ENCODE data around the gene GPR158.

Gene GPR158

DNA sequence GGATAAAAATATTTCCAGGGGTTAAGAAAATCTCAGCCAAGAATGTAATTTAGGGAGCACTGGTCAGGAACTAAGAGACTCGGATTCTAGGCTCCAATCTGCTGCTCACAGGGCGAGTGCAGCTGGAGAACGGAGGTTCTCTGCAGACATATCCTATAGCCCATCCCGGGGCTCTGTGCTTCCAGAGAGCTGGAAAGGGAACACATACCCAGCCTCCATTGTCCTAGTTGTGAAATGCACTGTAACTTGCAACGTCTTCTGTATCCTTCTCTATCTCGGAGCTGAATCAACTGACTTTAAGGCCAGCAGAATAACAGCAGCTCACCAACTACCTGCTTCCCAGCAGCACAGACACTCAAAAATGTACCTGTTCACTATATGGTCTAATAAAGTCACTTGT, 408.2 kb downstream of the GPR158 start:
- TF ChIP-seq TCF12 (IDR thresholded peaks at IDR 0.05; ENCODE audit: low read depth) (no peak), TEAD4 (IDR thresholded peaks at IDR 0.05) (no peak), CREB1 (IDR thresholded peaks at IDR 0.05; ENCODE audit: low read depth) (no peak), YY1 (IDR thresholded peaks at IDR 0.05; ENCODE audit: low read depth) (no peak), RAD21 (IDR thresholded peaks at IDR 0.05; ENCODE audit: low read depth) (no peak)
- TF ChIP-seq, protein P1, sequence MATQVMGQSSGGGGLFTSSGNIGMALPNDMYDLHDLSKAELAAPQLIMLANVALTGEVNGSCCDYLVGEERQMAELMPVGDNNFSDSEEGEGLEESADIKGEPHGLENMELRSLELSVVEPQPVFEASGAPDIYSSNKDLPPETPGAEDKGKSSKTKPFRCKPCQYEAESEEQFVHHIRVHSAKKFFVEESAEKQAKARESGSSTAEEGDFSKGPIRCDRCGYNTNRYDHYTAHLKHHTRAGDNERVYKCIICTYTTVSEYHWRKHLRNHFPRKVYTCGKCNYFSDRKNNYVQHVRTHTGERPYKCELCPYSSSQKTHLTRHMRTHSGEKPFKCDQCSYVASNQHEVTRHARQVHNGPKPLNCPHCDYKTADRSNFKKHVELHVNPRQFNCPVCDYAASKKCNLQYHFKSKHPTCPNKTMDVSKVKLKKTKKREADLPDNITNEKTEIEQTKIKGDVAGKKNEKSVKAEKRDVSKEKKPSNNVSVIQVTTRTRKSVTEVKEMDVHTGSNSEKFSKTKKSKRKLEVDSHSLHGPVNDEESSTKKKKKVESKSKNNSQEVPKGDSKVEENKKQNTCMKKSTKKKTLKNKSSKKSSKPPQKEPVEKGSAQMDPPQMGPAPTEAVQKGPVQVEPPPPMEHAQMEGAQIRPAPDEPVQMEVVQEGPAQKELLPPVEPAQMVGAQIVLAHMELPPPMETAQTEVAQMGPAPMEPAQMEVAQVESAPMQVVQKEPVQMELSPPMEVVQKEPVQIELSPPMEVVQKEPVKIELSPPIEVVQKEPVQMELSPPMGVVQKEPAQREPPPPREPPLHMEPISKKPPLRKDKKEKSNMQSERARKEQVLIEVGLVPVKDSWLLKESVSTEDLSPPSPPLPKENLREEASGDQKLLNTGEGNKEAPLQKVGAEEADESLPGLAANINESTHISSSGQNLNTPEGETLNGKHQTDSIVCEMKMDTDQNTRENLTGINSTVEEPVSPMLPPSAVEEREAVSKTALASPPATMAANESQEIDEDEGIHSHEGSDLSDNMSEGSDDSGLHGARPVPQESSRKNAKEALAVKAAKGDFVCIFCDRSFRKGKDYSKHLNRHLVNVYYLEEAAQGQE (IDR thresholded peaks at IDR 0.05; ENCODE audit: low read depth): no peak
- TF ChIP-seq, protein P2, sequence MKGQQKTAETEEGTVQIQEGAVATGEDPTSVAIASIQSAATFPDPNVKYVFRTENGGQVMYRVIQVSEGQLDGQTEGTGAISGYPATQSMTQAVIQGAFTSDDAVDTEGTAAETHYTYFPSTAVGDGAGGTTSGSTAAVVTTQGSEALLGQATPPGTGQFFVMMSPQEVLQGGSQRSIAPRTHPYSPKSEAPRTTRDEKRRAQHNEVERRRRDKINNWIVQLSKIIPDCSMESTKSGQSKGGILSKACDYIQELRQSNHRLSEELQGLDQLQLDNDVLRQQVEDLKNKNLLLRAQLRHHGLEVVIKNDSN (IDR thresholded peaks at IDR 0.05): no peak

DNA sequence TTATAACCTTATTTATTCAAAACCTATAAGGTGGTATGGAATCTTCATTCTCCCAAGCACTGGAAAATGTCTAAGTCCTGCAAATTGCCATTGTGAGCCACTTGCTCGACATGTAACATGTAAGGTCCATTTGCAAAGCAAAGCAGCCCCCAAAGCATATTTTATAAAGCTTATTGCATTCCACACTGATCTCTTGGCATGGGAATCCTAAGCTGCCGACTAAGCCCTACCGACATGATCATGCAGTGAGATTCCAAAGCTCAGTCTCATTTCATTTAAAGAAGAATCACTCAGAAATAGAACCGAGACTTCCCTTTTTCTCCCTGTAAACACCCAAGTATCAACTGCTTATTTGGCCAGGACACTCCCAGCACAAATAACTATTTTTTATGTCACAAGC, 425.9 kb downstream of the GPR158 start:
- TF ChIP-seq TEAD4 (IDR thresholded peaks at IDR 0.05): no peak
- TF ChIP-seq CREB1 (IDR thresholded peaks at IDR 0.05; ENCODE audit: low read depth): no peak
- TF ChIP-seq RAD21 (IDR thresholded peaks at IDR 0.05; ENCODE audit: low read depth): no peak
- no peak for TF ChIP-seq YY1 (IDR thresholded peaks at IDR 0.05; ENCODE audit: low read depth)
- TF ChIP-seq, protein P3, sequence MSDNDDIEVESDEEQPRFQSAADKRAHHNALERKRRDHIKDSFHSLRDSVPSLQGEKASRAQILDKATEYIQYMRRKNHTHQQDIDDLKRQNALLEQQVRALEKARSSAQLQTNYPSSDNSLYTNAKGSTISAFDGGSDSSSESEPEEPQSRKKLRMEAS (IDR thresholded peaks at IDR 0.05): no peak
- TF ChIP-seq EP300 (IDR thresholded peaks at IDR 0.05; ENCODE audit: borderline replicate concordance): no peak
- TF ChIP-seq ZBTB7A (IDR thresholded peaks at IDR 0.05; ENCODE audit: low read depth): no peak
- TF ChIP-seq TCF12 (IDR thresholded peaks at IDR 0.05; ENCODE audit: low read depth): no peak
- TF ChIP-seq, protein P2 (IDR thresholded peaks at IDR 0.05): no peak
- TF ChIP-seq FOXM1 (IDR thresholded peaks at IDR 0.05; ENCODE audit: borderline replicate concordance, low read depth): no peak

GRCh38 chr10:25604591-25604990, 429.8 kb downstream of the GPR158 start:
- no peak for TF ChIP-seq CREB1 (IDR thresholded peaks at IDR 0.05; ENCODE audit: low read depth)
- TF ChIP-seq YY1 (IDR thresholded peaks at IDR 0.05; ENCODE audit: low read depth): no peak
- TF ChIP-seq, protein P1 (IDR thresholded peaks at IDR 0.05; ENCODE audit: low read depth): no peak
- no peak for TF ChIP-seq ZBTB7A (IDR thresholded peaks at IDR 0.05; ENCODE audit: low read depth)
- TF ChIP-seq CEBPB (IDR thresholded peaks at IDR 0.05): no peak
- TF ChIP-seq, protein P3 (IDR thresholded peaks at IDR 0.05): no peak
- no peak for TF ChIP-seq TCF12 (IDR thresholded peaks at IDR 0.05; ENCODE audit: low read depth)
- TF ChIP-seq, protein P2 (IDR thresholded peaks at IDR 0.05): no peak
- TF ChIP-seq EP300 (IDR thresholded peaks at IDR 0.05; ENCODE audit: borderline replicate concordance): no peak
- no peak for TF ChIP-seq EGR1 (IDR thresholded peaks at IDR 0.05)
- TF ChIP-seq TEAD4 (IDR thresholded peaks at IDR 0.05): no peak
- no peak for TF ChIP-seq NFIC (IDR thresholded peaks at IDR 0.05)
- TF ChIP-seq RAD21 (IDR thresholded peaks at IDR 0.05; ENCODE audit: low read depth): no peak
- TF ChIP-seq FOXM1 (IDR thresholded peaks at IDR 0.05; ENCODE audit: borderline replicate concordance, low read depth): no peak
- no peak for TF ChIP-seq TAF1 (IDR thresholded peaks at IDR 0.05; ENCODE audit: low read depth)

- TF ChIP-seq CREB1 (IDR thresholded peaks at IDR 0.05; ENCODE audit: low read depth) (no peak), CEBPB (IDR thresholded peaks at IDR 0.05) (no peak)
Observed at GRCh38 chr10:25614652-25615051, 439.9 kb downstream of the GPR158 start.

GRCh38 chr10:25615926-25616325, 441.1 kb downstream of the GPR158 start:
- no peak for TF ChIP-seq NFIC (IDR thresholded peaks at IDR 0.05)

DNA sequence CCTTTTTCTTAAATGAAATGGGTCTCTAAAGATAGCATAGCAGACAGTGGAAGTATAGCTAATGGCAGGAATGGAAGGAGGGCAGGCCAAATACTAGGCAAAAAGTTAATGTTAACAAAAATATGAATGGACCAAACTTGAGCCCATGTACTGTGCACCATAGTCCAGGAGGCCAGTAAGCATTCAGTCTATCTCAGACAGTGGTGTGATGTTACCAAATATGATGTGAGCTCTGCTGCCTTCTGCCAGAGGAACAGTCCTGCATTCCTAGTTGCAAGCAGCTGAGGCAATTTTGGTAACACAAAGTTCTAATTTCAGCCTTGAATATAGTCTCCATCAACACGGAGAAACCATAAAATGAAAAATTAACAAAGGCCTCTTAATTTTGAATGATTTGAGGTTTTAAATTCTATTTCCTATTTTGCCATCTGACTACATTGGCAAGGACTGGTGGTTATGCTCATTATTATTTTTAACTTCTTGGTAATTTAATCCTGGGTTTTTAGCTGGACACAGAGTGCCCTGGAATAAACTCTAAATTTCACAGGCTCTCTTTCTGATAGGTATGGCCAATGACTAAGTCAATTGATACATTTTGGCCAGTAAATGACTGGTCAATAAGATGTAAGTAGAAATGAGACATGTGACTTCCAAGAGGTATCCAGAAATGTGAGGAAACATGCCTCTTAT, 442.2 kb downstream of the GPR158 start:
- no peak for TF ChIP-seq YY1 (IDR thresholded peaks at IDR 0.05; ENCODE audit: low read depth)
- TF ChIP-seq NFIC (IDR thresholded peaks at IDR 0.05): no peak
